Panc1 (cell line): ENCODE data around the gene AGPS. TPM values are rescaled to one million over a fixed set of nuclear protein-coding genes. Genes with fewer than 3 reads are reported as not detected.

ENCODE experiments used
- ATAC-seq: fragments of 200-7000 bp; cut with Tn5 transposase; 2 replicates; pipeline ENCODE4 v1.9.1; 2020; ENCODE audit warnings: mild to moderate bottlenecking, moderate library complexity
- BruUV-seq: library from RNA; stranded (reverse); fragments of 400-500 nt; replicated peaks from 2 replicates; lab custom pipeline; 2021; lab: Mats Ljungman, UMichigan
- CTCF ChIA-PET: fragments of 300-600 bp; sonication (Branson Sonifier 250); formaldehyde crosslinking; loops from one replicate; lab custom pipeline; 2022; ENCODE audit warnings: antibody characterized with exemption; lab: Charles Lee
- POLR2A ChIA-PET: fragments of 300-600 bp; sonication (Branson Sonifier 250); formaldehyde crosslinking; loops from one replicate; lab custom pipeline; 2022; ENCODE audit warnings: antibody characterized with exemption; lab: Charles Lee
- DNase-seq: peaks from one replicate; pipeline ENCODE4 v3.0.0-alpha.2; 2010; ENCODE audit warnings: low read depth, low spot score
- H3K27ac ChIP-seq: 2 replicates; pipeline ENCODE4 v1.5.1; 2011; ENCODE audit warnings: mild to moderate bottlenecking, low read length, inconsistent platforms
- H3K27me3 ChIP-seq: fragments of 200-500 bp; sonication (Bioruptor generic); 2 replicates; pipeline ENCODE4 v1.6.0; 2014; ENCODE audit warnings: low read length, inconsistent platforms; ENCODE audit not compliant: control insufficient read depth, insufficient read depth
- H3K36me3 ChIP-seq: fragments of 200-500 bp; sonication (Bioruptor generic); 2 replicates; pipeline ENCODE4 v1.5.1; 2014; ENCODE audit warnings: inconsistent platforms, mild to moderate bottlenecking, low read length, moderate library complexity; ENCODE audit not compliant: control insufficient read depth, insufficient read depth
- H3K4me1 ChIP-seq: 2 replicates; pipeline ENCODE4 v1.5.1; 2011; ENCODE audit warnings: inconsistent platforms, mild to moderate bottlenecking, low read length, moderate library complexity; ENCODE audit not compliant: control insufficient read depth, insufficient read depth
- H3K4me3 ChIP-seq, 2 experiments: 2 replicates each; pipeline ENCODE4 v1.5.1; 2011 to 2012; ENCODE audit warnings: low read depth in 2 of 2, low read length in 2 of 2, mild to moderate bottlenecking in 2 of 2, inconsistent platforms in 1 of 2, moderate library complexity in 1 of 2
- H3K9me3 ChIP-seq: fragments of 200-500 bp; sonication (Bioruptor generic); 2 replicates; pipeline ENCODE4 v1.5.1; 2014; ENCODE audit warnings: low read depth, mild to moderate bottlenecking, inconsistent platforms, low read length, moderate library complexity; ENCODE audit not compliant: control insufficient read depth, insufficient read depth
- POLR2AphosphoS5 ChIP-seq: IDR thresholded peaks from 2 replicates; pipeline ENCODE4 v1.6.1; 2012; ENCODE audit warnings: mild to moderate bottlenecking, low read depth, low read length, moderate library complexity
- SIN3A ChIP-seq: IDR thresholded peaks from 2 replicates; pipeline ENCODE4 v1.6.1; 2012; ENCODE audit warnings: low read depth, mild to moderate bottlenecking, low read length, moderate library complexity, borderline replicate concordance; ENCODE audit not compliant: insufficient read depth
- TCF7L2 ChIP-seq: IDR thresholded peaks from 2 replicates; pipeline ENCODE4 v1.6.1; 2011; ENCODE audit warnings: mild to moderate bottlenecking, low read depth, low read length, inconsistent platforms
- in situ Hi-C: cut with HindIII; loops from 2 replicates; pipeline ENCODE4 v1.10.0; 2016; ENCODE audit warnings: low sequenced_read_pairs, low pct_unique_long_range_greater_than_20kb
- intact Hi-C: fragments of 100-400 bp; cut with micrococcal nuclease; formaldehyde crosslinking; loops from one replicate; pipeline ENCODE4 v1.10.0; 2022; ENCODE audit not compliant: unreplicated experiment
- total RNA-seq: library from RNA; stranded (reverse); gene quantifications from one replicate; pipeline ENCODE4 v1.2.1, GENCODE V29; 2021; ENCODE audit not compliant: unreplicated experiment
- TF ChIP-seq, protein P1 (sequence below), 2 experiments: IDR thresholded peaks; 2 replicates each; pipeline ENCODE4 v1.6.1; 2011 to 2012; ENCODE audit warnings: low read depth in 2 of 2, control low read depth in 1 of 2, low read length in 1 of 2, mild to moderate bottlenecking in 1 of 2, moderate library complexity in 1 of 2; ENCODE audit not compliant: insufficient read depth in 1 of 2
- TF ChIP-seq, protein P2 (sequence below): fragments of 450-650 bp; IDR thresholded peaks from 2 replicates; pipeline ENCODE4 v1.5.1; 2017; ENCODE audit warnings: mild to moderate bottlenecking

The AGPS gene
- total RNA-seq, 1 experiment from 2014 or later = 68.7 TPM

DNA sequence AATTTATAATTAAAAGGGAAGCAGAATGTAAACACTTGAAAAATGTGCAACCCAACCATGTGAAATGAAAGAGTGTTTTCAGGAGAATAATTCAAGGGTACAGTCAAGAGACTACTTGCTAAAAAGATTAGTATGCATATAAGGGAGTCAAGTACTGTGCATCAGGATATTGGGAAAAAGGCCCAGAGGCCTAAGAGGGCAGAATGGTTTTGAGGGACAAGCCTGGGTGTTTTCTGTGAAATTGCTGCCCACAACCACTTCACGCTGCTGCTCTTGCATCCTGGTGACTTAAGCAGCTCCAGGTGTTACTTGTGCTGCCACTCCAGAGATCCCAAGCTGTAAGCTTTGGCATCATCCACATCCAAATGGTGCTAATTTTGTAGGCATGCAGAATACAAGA is 165.2 kb downstream of the AGPS start:
- no peak overlapping the region for H3K4me3 ChIP-seq
- intact Hi-C loops = no loop called here
- ChIA-PET POLR2A (no interaction called here), CTCF (no interaction called here)
- H3K9me3 ChIP-seq = no peaks in the 10 kb centered on the region
- no peak for ATAC-seq
- no TSS peak for BruUV-seq
- in situ Hi-C loops = no loop called here
- no peak for DNase-seq
- no peaks in the 10 kb centered on the region for H3K36me3 ChIP-seq
- TF ChIP-seq POLR2AphosphoS5 (no peak), SIN3A (no peak), TCF7L2 (no peak)
- TF ChIP-seq, protein P1, sequence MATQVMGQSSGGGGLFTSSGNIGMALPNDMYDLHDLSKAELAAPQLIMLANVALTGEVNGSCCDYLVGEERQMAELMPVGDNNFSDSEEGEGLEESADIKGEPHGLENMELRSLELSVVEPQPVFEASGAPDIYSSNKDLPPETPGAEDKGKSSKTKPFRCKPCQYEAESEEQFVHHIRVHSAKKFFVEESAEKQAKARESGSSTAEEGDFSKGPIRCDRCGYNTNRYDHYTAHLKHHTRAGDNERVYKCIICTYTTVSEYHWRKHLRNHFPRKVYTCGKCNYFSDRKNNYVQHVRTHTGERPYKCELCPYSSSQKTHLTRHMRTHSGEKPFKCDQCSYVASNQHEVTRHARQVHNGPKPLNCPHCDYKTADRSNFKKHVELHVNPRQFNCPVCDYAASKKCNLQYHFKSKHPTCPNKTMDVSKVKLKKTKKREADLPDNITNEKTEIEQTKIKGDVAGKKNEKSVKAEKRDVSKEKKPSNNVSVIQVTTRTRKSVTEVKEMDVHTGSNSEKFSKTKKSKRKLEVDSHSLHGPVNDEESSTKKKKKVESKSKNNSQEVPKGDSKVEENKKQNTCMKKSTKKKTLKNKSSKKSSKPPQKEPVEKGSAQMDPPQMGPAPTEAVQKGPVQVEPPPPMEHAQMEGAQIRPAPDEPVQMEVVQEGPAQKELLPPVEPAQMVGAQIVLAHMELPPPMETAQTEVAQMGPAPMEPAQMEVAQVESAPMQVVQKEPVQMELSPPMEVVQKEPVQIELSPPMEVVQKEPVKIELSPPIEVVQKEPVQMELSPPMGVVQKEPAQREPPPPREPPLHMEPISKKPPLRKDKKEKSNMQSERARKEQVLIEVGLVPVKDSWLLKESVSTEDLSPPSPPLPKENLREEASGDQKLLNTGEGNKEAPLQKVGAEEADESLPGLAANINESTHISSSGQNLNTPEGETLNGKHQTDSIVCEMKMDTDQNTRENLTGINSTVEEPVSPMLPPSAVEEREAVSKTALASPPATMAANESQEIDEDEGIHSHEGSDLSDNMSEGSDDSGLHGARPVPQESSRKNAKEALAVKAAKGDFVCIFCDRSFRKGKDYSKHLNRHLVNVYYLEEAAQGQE (IDR thresholded peaks at IDR 0.05; ENCODE audit: insufficient read depth in 1 of 2, low read depth in 2 of 2, low read length in 1 of 2) = no peak
- TF ChIP-seq, protein P2, sequence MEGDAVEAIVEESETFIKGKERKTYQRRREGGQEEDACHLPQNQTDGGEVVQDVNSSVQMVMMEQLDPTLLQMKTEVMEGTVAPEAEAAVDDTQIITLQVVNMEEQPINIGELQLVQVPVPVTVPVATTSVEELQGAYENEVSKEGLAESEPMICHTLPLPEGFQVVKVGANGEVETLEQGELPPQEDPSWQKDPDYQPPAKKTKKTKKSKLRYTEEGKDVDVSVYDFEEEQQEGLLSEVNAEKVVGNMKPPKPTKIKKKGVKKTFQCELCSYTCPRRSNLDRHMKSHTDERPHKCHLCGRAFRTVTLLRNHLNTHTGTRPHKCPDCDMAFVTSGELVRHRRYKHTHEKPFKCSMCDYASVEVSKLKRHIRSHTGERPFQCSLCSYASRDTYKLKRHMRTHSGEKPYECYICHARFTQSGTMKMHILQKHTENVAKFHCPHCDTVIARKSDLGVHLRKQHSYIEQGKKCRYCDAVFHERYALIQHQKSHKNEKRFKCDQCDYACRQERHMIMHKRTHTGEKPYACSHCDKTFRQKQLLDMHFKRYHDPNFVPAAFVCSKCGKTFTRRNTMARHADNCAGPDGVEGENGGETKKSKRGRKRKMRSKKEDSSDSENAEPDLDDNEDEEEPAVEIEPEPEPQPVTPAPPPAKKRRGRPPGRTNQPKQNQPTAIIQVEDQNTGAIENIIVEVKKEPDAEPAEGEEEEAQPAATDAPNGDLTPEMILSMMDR = no peak
- peaks cover 3% of the 10 kb centered on the region; the same call in 1 of the 2 replicates for H3K27me3 ChIP-seq
- no peaks in the 10 kb centered on the region; the same call in 1 of the 2 replicates for H3K4me1 ChIP-seq
- no peak overlapping the region for H3K27ac ChIP-seq

DNA sequence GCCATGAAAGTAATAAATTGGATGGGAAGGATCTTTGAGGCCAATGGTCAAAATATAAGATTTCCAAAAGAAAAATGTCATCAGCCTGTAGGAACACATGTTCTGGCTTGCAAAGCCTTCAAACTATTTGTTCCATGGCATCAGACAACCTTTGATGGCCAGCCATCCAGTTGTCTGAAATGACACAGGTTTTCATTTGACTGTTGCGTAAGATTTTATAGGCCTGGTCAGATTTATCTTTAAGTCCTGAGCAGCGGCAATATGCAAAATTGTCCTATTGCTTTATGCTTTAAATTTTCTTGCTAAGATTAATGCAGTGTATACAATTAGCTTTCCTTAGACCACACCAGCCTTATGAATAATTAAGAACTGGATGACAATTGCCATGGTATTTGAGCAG is 167.1 kb downstream of the AGPS start:
- no peaks in the 10 kb centered on the region for H3K9me3 ChIP-seq
- ChIA-PET CTCF (no interaction called here), POLR2A (no interaction called here)
- in situ Hi-C loops = no loop called here
- DNase-seq (no peak), ATAC-seq (no peak)
- intact Hi-C loops = no loop called here
- TF ChIP-seq, protein P1 (IDR thresholded peaks at IDR 0.05; ENCODE audit: insufficient read depth in 1 of 2, low read depth in 2 of 2, low read length in 1 of 2) = no peak
- TF ChIP-seq TCF7L2 (no peak), SIN3A (no peak), POLR2AphosphoS5 (no peak)
- TF ChIP-seq, protein P2 = no peak
- no peak overlapping the region for H3K4me3 ChIP-seq
- no TSS peak for BruUV-seq
- no peaks in the 10 kb centered on the region for H3K36me3 ChIP-seq
- no peaks in the 10 kb centered on the region for H3K4me1 ChIP-seq
- no peaks in the 10 kb centered on the region for H3K27me3 ChIP-seq
- no peak overlapping the region for H3K27ac ChIP-seq
